ENCODE results near the gene NINL.
A peak's percentile ranks its signal among the peaks of the same experiment; 100 is the strongest.

Gene NINL

DNA sequence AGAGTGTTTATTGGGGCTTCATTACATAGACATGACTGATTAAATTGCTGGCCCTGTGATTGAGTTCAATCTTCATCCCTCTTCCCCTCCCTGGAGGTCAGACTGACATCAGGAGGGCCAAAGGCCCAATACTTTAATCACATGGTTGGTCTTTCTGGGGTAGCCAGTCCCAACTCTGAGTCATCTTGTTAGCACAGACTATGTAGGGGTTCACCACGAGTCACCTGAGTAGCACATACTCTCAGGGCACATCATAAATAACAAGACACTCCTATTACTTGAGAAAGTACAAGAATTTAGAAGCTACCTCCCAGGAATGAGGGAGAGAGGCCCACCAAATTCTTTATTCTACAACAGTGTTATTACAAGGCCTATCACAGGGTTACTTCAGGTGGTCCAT lies 166.6 kb downstream of the NINL start:
- no peak for DNase-seq (ENCODE audit: low read depth, low spot score)

DNA sequence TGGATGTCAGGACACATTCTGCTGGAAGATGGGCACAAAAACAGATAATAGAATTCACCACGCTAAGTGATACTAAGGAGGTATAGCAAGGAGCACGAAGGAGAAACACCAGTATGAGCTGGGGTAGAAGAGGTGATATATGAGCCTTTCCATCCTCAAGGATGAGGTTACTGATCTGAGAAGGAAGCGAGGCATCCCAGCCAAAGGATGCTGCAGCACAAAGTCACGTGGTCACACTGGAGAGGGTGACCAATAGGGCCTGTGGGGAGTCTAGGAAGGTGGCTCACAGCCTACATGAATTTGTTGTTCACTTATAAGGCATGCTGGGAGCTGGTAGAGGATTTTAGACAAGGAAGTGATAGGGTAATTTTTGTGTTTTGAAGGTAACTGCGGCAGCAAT lies 176.4 kb downstream of the NINL start:
- DNase-seq (ENCODE audit: low read depth, low spot score): no peak

DNA sequence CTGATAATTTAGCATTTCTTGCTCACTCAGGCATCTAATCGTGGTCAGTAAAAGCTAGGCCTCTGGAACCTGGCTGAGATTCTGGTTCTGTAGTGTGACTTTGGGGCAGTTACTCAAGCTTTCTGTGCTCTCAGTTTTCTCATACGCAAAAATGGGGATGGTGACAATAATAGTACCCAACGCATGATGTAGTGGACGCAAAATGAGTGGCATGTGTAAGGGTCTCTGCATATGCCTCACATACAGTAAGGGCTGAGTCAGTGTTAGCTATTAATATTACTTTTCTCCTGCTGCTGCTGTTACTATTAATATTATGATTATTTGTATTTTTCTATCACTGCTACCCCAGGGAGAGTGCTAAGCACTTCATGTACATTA lies 177.2 kb downstream of the NINL start:
- DNase-seq (ENCODE audit: low read depth, low spot score): no peak

DNA sequence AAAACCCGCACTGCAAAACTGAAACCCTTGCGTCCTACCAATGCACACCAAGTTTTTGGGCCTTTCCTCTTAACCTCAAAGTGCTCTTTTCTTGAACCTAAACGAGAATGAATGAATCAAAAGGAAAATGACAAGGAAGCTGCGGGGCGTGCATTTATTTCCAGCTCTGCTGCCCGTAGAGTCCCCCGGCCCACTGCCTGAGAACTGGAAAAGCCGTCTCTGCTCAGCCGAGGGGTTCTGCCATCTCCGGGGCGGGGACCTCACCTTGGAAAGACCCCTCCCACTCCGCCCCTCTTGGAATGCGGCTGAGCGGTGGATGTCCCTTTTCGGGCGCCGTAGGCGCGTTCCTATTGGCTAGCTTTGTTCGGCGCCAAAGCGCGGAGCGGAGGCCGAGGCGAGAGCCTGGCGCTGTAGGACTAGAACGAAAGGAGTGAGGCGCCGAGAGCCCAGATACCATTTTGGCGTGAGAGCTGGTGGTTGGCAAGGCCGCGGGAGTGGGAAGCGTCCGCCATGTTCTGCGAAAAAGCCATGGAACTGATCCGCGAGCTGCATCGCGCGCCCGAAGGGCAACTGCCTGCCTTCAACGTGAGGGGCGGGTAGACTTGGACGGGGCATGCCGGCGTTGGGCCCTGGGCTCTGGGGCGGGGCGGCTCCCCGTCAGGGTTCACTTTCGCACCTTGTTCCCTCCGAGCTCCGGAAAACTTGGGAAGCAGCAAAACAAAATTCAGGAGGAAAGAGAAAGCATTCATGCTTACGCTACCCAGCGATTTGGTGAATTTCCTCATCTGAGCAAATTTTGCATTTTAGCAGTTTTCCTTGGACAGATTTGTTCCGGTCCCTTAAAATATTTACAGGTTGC lies 177.8 kb downstream of the NINL start, which contains the start of gene GINS1:
GINS1 (plus strand) TSS at position 363 of the 859 bp plus-strand sequence; CDS start at position 511, 148 bp downstream.
- DNase-seq (ENCODE audit: low read depth, low spot score): peak; percentile 98
